HepG2 (cell line): ENCODE measurements around the gene MCMBP. TPM values are rescaled to one million over a fixed set of nuclear protein-coding genes. Genes with fewer than 3 reads are reported as not detected.

Experiments used
- GATAD1 ChIP-seq: IDR thresholded peaks from 2 replicates; pipeline ENCODE4 v1.6.1; 2016; ENCODE audit warnings: missing genetic modification reagents, missing compliant biosample characterization
- HINFP ChIP-seq: sonication (generic); formaldehyde crosslinking; IDR thresholded peaks from 2 replicates; pipeline ENCODE4 v1.4.0; 2020; ENCODE audit warnings: low read depth, mild to moderate bottlenecking, missing genetic modification reagents
- MLXIP ChIP-seq: sonication (generic); formaldehyde crosslinking; IDR thresholded peaks from 2 replicates; pipeline ENCODE4 v1.9.0; 2021; ENCODE audit warnings: missing genetic modification reagents, borderline replicate concordance
- PHF21A ChIP-seq: sonication (generic); formaldehyde crosslinking; IDR thresholded peaks from 2 replicates; pipeline ENCODE4 v1.5.0; 2020; ENCODE audit warnings: mild to moderate bottlenecking, missing genetic modification reagents
- POLR2A ChIP-seq, 2 experiments: IDR thresholded peaks; 2 replicates each; pipeline ENCODE4 v1.6.1; 2011; ENCODE audit warnings: low read depth in 2 of 2, low read length in 2 of 2, mild to moderate bottlenecking in 1 of 2, moderate library complexity in 1 of 2; ENCODE audit not compliant: insufficient read depth in 1 of 2
- PRDM10 ChIP-seq: sonication (generic); formaldehyde crosslinking; IDR thresholded peaks from 2 replicates; pipeline ENCODE4 v1.4.0; 2020; ENCODE audit warnings: low read depth, missing genetic modification reagents
- REST ChIP-seq, 2 experiments: IDR thresholded peaks; 2 replicates each; pipeline ENCODE4 v1.6.1; 2011 to 2012; ENCODE audit warnings: low read length in 2 of 2, borderline replicate concordance in 1 of 2, low read depth in 1 of 2, mild to moderate bottlenecking in 1 of 2, moderate library complexity in 1 of 2
- RXRA ChIP-seq: sonication (generic); formaldehyde crosslinking; IDR thresholded peaks from 2 replicates; pipeline ENCODE4 v1.5.1; 2020; ENCODE audit warnings: missing genetic modification reagents
- SAP130 ChIP-seq: IDR thresholded peaks from 2 replicates; pipeline ENCODE4 v1.6.1; 2016; ENCODE audit warnings: low read depth
- TFAP4 ChIP-seq: sonication (generic); IDR thresholded peaks from 2 replicates; pipeline ENCODE4 v1.6.1; 2016; ENCODE audit warnings: low read depth, borderline replicate concordance
- XRCC5 ChIP-seq: fragments of 200-400 bp; formaldehyde crosslinking; optimal IDR thresholded peaks from 2 replicates; pipeline ENCODE3; 2017; ENCODE audit warnings: mild to moderate bottlenecking, low read length
- ZFP36 ChIP-seq: fragments of 150-350 bp; IDR thresholded peaks from 2 replicates; pipeline ENCODE4 v1.6.1; 2018; ENCODE audit warnings: borderline replicate concordance, low read length, low read depth; ENCODE audit not compliant: partially characterized antibody
- ZNF292 ChIP-seq: sonication (generic); formaldehyde crosslinking; IDR thresholded peaks from 2 replicates; pipeline ENCODE4 v1.8.1; 2022; ENCODE audit warnings: mild to moderate bottlenecking, low read depth, missing genetic modification reagents, borderline replicate concordance
- ZNF30 ChIP-seq: sonication (generic); formaldehyde crosslinking; IDR thresholded peaks from 2 replicates; pipeline ENCODE4 v1.5.0; 2020; ENCODE audit warnings: mild to moderate bottlenecking, missing genetic modification reagents
- ZNF607 ChIP-seq: sonication (generic); formaldehyde crosslinking; IDR thresholded peaks from 2 replicates; pipeline ENCODE4 v1.5.1; 2020; ENCODE audit warnings: missing genetic modification reagents, mild to moderate bottlenecking, borderline replicate concordance
- polyA plus RNA-seq, 8 experiments: library from polyadenylated mRNA; depleted of rRNA in 3 of 8; stranded (reverse) in 7 of 8; unstranded in 1 of 8; fragments of >200 nt; fragmentation: Illumina TruSeq in 4 of 8; extraction: Trizol in 4 of 8; gene quantifications; 2 replicates each; pipeline versions ENCODE4 v1.2.1 to v1.2.3, GENCODE V29; 2011 to 2016; ENCODE audit warnings: low read depth in 4 of 8, missing spikeins in 1 of 8, mixed read lengths in 1 of 8; ENCODE audit not compliant: insufficient read depth in 1 of 8
- total RNA-seq, 5 experiments: library from RNA; depleted of rRNA; stranded (reverse); fragments of >200 nt; fragmentation: Illumina TruSeq; extraction: Trizol; gene quantifications; 2 replicates each; pipeline ENCODE4 v1.2.3, GENCODE V29; 2016; ENCODE audit warnings: low read depth in 1 of 5

The MCMBP gene
- total and polyA plus RNA-seq, 2 of the 13 experiments (the other 11 are each of a cell fraction or from before 2014, with no cell fraction given) = 35.7 to 62.4 TPM

- TF ChIP-seq SAP130 (CRISPR knock-in tag) (peak; percentile 68), TFAP4 (no peak), XRCC5 (peak; percentile 13), ZNF607 (CRISPR knock-in tag) (peak; percentile 81), HINFP (CRISPR knock-in tag) (no peak), ZNF292 (CRISPR knock-in tag) (peak; percentile 22; the same call in 1 of the 2 replicates), MLXIP (CRISPR knock-in tag) (peak; percentile 35; the same call in 1 of the 2 replicates), PHF21A (CRISPR knock-in tag) (peak; percentile 47; the same call in 1 of the 2 replicates), PRDM10 (CRISPR knock-in tag) (peak; percentile 36; the same call in 1 of the 2 replicates), POLR2A (IDR thresholded peaks at IDR 0.05; ENCODE audit: insufficient read depth in 1 of 2, low read depth in 2 of 2, low read length in 2 of 2) (0 out of 4 replicates have a peak, but pooled peaks of 1 of the 2 experiments have one; percentile 28), ZFP36 (no peak), ZNF30 (CRISPR knock-in tag) (no peak), RXRA (CRISPR knock-in tag) (0 out of 2 replicates have a peak, but pooled peaks have one; percentile 32), REST (IDR thresholded peaks at IDR 0.05; ENCODE audit: borderline replicate concordance in 1 of 2, low read depth in 1 of 2, low read length in 2 of 2) (no peak), GATAD1 (CRISPR knock-in tag) (no peak)
Measured at GRCh38 chr10:119871881-119872609, 598 bp downstream of the MCMBP start (continued).
